ENCODE results near the gene SLC51B.
"Not testable (repeated sequence)": the region's sequence is repeated elsewhere in the genome, so short reads cannot be mapped to it uniquely, and the experiment has no call there.

Gene SLC51B

GRCh38 chr15:65067317-65067644 lies 22.1 kb downstream of the SLC51B start:
- DNase-seq = no peak

GRCh38 chr15:65067645-65068402 lies 22.6 kb downstream of the SLC51B start, which contains the start of gene RASL12:
TSS of gene RASL12 (minus strand) at chr15:65067991. CDS start at chr15:65067835, 156 bp downstream.
- DNase-seq = peak; percentile 57

GRCh38 chr15:65068403-65068788 lies 23.2 kb downstream of the SLC51B start:
- DNase-seq = peak; percentile 30

- DNase-seq = peak; percentile 27
Measured at GRCh38 chr15:65069179-65069578, 24.0 kb downstream of the SLC51B start.

GRCh38 chr15:65069779-65070546 lies 24.8 kb downstream of the SLC51B start:
- DNase-seq = no peak

GRCh38 chr15:65071381-65071811 lies 26.2 kb downstream of the SLC51B start:
- peak; percentile 60 for DNase-seq

GRCh38 chr15:65072027-65072426 lies 26.8 kb downstream of the SLC51B start:
- peak; percentile 55 for DNase-seq

GRCh38 chr15:65072617-65073016 lies 27.4 kb downstream of the SLC51B start:
- DNase-seq = no peak

- DNase-seq = not testable (repeated sequence)
Measured at GRCh38 chr15:65074946-65075345, 29.8 kb downstream of the SLC51B start.

- DNase-seq = not testable (repeated sequence)
Measured at GRCh38 chr15:65075607-65076395, 30.6 kb downstream of the SLC51B start.

- DNase-seq = no peak
Measured at GRCh38 chr15:65076486-65077290, 31.5 kb downstream of the SLC51B start, which contains the start of gene KBTBD13. TSS of gene KBTBD13 (plus strand) at chr15:65076746. CDS start at chr15:65076816, 70 bp downstream.

GRCh38 chr15:65077291-65077980 lies 32.2 kb downstream of the SLC51B start:
- no peak for DNase-seq

- no peak for DNase-seq
Measured at GRCh38 chr15:65077981-65078352, 32.8 kb downstream of the SLC51B start.

- DNase-seq = no peak
Measured at GRCh38 chr15:65079580-65079979, 34.4 kb downstream of the SLC51B start.

- no peak for DNase-seq
Measured at GRCh38 chr15:65081270-65081669, 36.1 kb downstream of the SLC51B start.

- no peak for DNase-seq
Measured at GRCh38 chr15:65081758-65082157, 36.6 kb downstream of the SLC51B start.

- no peak for DNase-seq
Measured at GRCh38 chr15:65082303-65082953, 37.2 kb downstream of the SLC51B start.

- DNase-seq = peak; percentile 37
Measured at GRCh38 chr15:65083262-65083701, 38.1 kb downstream of the SLC51B start.

- no peak for DNase-seq
Measured at GRCh38 chr15:65084500-65085206, 39.5 kb downstream of the SLC51B start.

- no peak for DNase-seq
Measured at GRCh38 chr15:65085207-65085753, 40.1 kb downstream of the SLC51B start.

Measured in left hindlimb (tissue), 1 donor.